Renal pelvis (tissue), 4 donors: ENCODE data around the gene POLD2. TPM values are rescaled to one million over a fixed set of nuclear protein-coding genes. Genes with fewer than 3 reads are reported as not detected.
A peak's percentile ranks its signal among the peaks of the same experiment; 100 is the strongest.
"Not testable (repeated sequence)": the region's sequence is repeated elsewhere in the genome, so short reads cannot be mapped to it uniquely, and the experiment has no call there.

Experiments used
- DNase-seq: peaks from one replicate; pipeline ENCODE4 v3.0.0-alpha.2; 2013
- polyA plus RNA-seq, 3 donors: library from polyadenylated mRNA; unstranded; fragments of 120-200 nt; gene quantifications; one replicate each; pipeline ENCODE4 v1.2.1, GENCODE V29; 2013; ENCODE audit not compliant: insufficient read length in 3 of 3

The POLD2 gene
- polyA plus RNA-seq, 3 donors = 117 to 138 (median 130) TPM

GRCh38 chr7:44143646-44144250, 20.4 kb upstream of the POLD2 start:
- DNase-seq = no peak

GRCh38 chr7:44142028-44142427, 18.7 kb upstream of the POLD2 start:
- DNase-seq = no peak

- DNase-seq = no peak
Measured at GRCh38 chr7:44141221-44141850, 18.0 kb upstream of the POLD2 start, which contains the start of gene MYL7. TSS of gene MYL7 (minus strand) at chr7:44141332. CDS start at chr7:44141305, 27 bp downstream.

- DNase-seq = no peak
Measured at GRCh38 chr7:44140341-44140740, 17.0 kb upstream of the POLD2 start.

- no peak for DNase-seq
Measured at GRCh38 chr7:44139311-44140010, 16.1 kb upstream of the POLD2 start.

GRCh38 chr7:44138698-44139097, 15.3 kb upstream of the POLD2 start:
- no peak for DNase-seq

GRCh38 chr7:44136731-44137130, 13.4 kb upstream of the POLD2 start:
- DNase-seq = no peak

- DNase-seq = no peak
Measured at GRCh38 chr7:44134943-44135628, 11.7 kb upstream of the POLD2 start.

- DNase-seq = no peak
Measured at GRCh38 chr7:44133295-44133694, 9.9 kb upstream of the POLD2 start.

GRCh38 chr7:44132039-44132438, 8.7 kb upstream of the POLD2 start:
- peak; percentile 41 for DNase-seq

- no peak for DNase-seq
Measured at GRCh38 chr7:44131173-44132029, 8.1 kb upstream of the POLD2 start.

- no peak for DNase-seq
Measured at GRCh38 chr7:44128721-44129582, 5.6 kb upstream of the POLD2 start.

- DNase-seq = no peak
Measured at GRCh38 chr7:44127161-44127560, 3.8 kb upstream of the POLD2 start.

- DNase-seq = not testable (repeated sequence)
Measured at GRCh38 chr7:44126574-44126973, 3.2 kb upstream of the POLD2 start.

GRCh38 chr7:44124822-44125202, 1.5 kb upstream of the POLD2 start:
- DNase-seq = no peak

GRCh38 chr7:44122529-44122928, 819 bp downstream of the POLD2 start:
- no peak for DNase-seq

GRCh38 chr7:44121761-44122420, 1.5 kb downstream of the POLD2 start:
- DNase-seq = no peak

- DNase-seq = no peak
Measured at GRCh38 chr7:44120395-44120794, 3.0 kb downstream of the POLD2 start.

- DNase-seq = no peak
Measured at GRCh38 chr7:44119829-44120380, 3.4 kb downstream of the POLD2 start.
